ENCODE results near the gene AOX1.

AOX1 gene

DNA sequence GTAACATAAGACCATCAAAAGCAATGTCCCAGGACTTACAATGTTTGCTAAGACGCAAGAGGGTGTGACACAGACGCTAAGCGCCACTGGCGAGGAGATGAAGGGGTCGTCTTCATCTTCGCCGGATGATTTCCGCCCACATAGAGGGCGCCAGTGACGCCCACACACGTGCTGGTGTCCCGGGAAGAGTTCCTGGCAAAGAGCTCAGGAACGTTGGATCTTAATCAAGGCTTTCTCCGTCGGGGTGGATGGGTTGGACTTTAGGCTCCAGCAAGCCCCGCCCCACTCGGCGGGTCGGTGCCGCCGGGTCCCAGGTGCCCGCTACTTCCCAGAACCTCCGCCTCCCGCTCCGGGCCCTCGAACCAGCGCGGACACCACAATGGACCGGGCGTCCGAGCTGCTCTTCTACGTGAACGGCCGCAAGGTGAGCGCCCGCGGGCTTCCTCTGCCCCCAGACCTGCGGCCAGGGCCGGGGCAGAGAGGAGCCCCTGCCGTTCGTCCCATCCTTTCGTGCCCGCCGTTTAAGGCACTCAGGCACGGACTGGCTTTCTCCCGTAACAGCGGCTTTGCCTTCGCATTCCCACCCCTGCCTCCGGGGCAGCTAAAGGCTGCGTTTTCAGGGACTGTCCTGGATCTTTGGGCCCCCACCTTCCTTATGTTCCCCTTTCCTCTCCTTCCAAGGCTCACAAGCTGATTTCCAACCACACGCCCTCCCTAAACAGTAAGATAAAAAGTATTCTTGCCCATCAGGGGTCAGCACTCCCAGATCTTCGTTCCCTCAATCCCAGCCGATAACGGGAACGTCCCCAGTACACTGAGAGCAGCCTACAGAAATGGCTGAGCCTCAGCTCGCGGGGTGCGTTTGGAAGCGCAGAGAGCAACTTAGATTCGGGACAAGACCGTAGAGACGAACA is at the start of gene AOX1:
AOX1 (plus strand) TSS at position 285 of the 914 bp plus-strand sequence; CDS start at position 380, 95 bp downstream.
- TF ChIP-seq GATA2 (IDR thresholded peaks at IDR 0.05; ENCODE audit: low read depth, low read length) (no peak), GATA3 (IDR thresholded peaks at IDR 0.05; ENCODE audit: low read depth, low read length) (no peak)

GRCh38 chr2:200538139-200538538 is 47.7 kb upstream of the AOX1 start:
- TF ChIP-seq GATA2 (IDR thresholded peaks at IDR 0.05; ENCODE audit: low read depth, low read length) (no peak), GATA3 (IDR thresholded peaks at IDR 0.05; ENCODE audit: low read depth, low read length) (no peak)

GRCh38 chr2:200540793-200541192 is 45.0 kb upstream of the AOX1 start:
- no peak for TF ChIP-seq GATA2 (IDR thresholded peaks at IDR 0.05; ENCODE audit: low read depth, low read length)
- TF ChIP-seq GATA3 (IDR thresholded peaks at IDR 0.05; ENCODE audit: low read depth, low read length): no peak

DNA sequence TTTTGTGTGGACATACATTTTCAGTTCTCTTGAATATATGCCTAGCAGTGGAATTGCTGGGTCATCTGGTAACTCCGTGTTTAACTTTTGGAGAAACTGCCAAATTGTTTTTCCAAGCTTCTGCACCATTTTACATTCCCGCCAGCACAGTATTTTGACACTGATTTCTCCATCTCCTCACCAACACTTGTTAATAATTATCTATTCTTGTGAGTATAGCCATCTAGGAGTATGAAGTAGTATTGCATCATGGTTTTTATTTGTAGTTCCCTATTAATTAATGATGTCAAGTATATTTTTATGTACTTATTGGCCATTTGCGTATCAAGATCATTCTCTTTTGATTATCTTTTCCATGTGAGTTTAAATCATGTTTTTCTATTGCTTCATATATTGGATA is 17.9 kb upstream of the AOX1 start:
- TF ChIP-seq GATA3 (IDR thresholded peaks at IDR 0.05; ENCODE audit: low read depth, low read length): no peak
- no peak for TF ChIP-seq GATA2 (IDR thresholded peaks at IDR 0.05; ENCODE audit: low read depth, low read length)

GRCh38 chr2:200575957-200576356 is 9.9 kb upstream of the AOX1 start:
- TF ChIP-seq GATA2 (IDR thresholded peaks at IDR 0.05; ENCODE audit: low read depth, low read length) (no peak), GATA3 (IDR thresholded peaks at IDR 0.05; ENCODE audit: low read depth, low read length) (no peak)

- no peak for TF ChIP-seq GATA3 (IDR thresholded peaks at IDR 0.05; ENCODE audit: low read depth, low read length)
- no peak for TF ChIP-seq GATA2 (IDR thresholded peaks at IDR 0.05; ENCODE audit: low read depth, low read length)
Measured at GRCh38 chr2:200577027-200577426, 8.8 kb upstream of the AOX1 start.

GRCh38 chr2:200578778-200579177 is 7.0 kb upstream of the AOX1 start:
- TF ChIP-seq GATA2 (IDR thresholded peaks at IDR 0.05; ENCODE audit: low read depth, low read length) (no peak), GATA3 (IDR thresholded peaks at IDR 0.05; ENCODE audit: low read depth, low read length) (no peak)

DNA sequence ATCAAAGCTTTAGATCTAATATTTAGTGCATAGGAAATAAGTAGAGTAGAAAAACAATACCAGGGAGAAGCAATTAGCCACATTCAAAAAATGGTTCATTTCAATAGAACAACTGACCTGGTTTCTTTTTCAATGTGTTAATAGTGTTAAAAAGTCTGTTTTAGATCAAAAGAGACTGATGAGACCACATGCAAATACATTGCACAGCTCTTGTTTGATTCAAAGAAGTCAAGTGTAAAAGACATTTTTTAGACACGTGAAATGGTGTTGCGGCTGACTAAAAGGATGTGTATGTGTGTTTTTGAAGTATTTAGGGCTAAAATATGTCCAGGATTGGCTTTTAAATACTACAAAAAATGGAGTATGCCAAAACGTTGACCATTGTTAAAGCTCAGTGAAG is 1.2 kb upstream of the AOX1 start:
- TF ChIP-seq GATA2 (IDR thresholded peaks at IDR 0.05; ENCODE audit: low read depth, low read length) (no peak), GATA3 (IDR thresholded peaks at IDR 0.05; ENCODE audit: low read depth, low read length) (no peak)

DNA sequence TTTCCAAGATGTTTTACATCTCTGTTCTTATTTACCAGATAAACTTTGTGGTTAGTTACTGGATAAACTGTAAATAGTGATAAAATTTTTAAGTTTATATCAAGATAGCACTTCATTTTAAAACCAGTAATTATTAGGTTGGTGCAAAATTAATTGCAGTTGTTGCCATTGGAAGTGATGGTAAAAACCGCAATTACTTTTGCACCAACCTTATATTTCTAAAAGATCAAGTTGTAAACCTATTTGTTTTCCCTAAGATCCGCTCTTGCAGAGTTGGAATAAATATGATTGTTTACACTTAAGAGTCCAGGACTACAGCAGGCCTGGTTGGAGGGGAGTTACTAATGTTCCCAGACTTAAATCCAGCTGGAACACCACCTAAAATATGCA is 479 bp upstream of the AOX1 start:
- TF ChIP-seq GATA2 (IDR thresholded peaks at IDR 0.05; ENCODE audit: low read depth, low read length) (no peak), GATA3 (IDR thresholded peaks at IDR 0.05; ENCODE audit: low read depth, low read length) (no peak)

DNA sequence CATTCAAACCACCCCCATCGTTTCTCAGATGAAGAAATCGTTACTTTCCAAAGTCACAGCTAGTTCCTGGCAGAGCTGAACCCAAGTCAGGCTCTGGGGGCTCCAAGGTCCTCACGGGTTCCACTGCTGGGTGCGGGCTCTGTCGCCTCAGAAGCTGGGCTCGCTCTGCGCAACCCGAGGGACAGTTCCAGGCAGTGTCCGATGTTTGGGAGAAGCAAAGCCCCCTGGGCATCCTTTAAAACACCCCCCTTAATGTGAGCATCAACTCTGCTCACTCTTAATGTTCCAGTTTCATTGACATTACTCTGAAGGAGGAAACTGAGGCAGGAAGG is 796 bp downstream of the AOX1 start:
- TF ChIP-seq GATA2 (IDR thresholded peaks at IDR 0.05; ENCODE audit: low read depth, low read length) (no peak), GATA3 (IDR thresholded peaks at IDR 0.05; ENCODE audit: low read depth, low read length) (no peak)

- TF ChIP-seq GATA3 (IDR thresholded peaks at IDR 0.05; ENCODE audit: low read depth, low read length) (no peak), GATA2 (IDR thresholded peaks at IDR 0.05; ENCODE audit: low read depth, low read length) (no peak)
Measured at GRCh38 chr2:200587007-200587616, 1.3 kb downstream of the AOX1 start.

DNA sequence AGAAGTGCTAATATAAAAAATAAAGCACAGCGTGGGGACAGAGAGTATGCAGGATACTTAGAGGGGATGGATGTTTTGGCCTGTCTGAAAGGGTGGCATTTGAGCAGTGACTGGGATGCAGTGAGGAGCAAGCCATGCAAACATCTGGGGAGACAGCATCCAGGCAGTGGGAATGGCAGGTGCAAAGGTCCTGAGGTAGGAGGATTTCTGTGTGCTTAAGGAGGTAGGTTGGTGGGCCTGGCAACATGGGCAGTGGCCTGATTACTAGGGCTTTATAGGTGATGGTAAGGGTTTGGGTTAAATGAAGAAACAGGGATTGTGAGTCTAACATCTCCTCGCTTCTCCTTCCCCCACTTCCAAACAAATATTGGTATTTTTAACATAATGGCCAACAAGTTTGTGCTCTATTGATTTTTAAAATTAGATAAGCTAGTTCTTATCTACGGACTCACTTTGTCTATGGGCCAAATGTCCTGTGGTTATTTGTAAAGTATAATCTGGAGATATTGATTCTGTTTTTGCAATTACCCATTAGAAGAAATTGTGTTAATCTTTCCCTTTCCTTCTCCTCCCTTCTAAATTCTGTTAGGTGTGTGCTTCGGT is 2.4 kb downstream of the AOX1 start:
- TF ChIP-seq GATA2 (IDR thresholded peaks at IDR 0.05; ENCODE audit: low read depth, low read length): no peak
- no peak for TF ChIP-seq GATA3 (IDR thresholded peaks at IDR 0.05; ENCODE audit: low read depth, low read length)

DNA sequence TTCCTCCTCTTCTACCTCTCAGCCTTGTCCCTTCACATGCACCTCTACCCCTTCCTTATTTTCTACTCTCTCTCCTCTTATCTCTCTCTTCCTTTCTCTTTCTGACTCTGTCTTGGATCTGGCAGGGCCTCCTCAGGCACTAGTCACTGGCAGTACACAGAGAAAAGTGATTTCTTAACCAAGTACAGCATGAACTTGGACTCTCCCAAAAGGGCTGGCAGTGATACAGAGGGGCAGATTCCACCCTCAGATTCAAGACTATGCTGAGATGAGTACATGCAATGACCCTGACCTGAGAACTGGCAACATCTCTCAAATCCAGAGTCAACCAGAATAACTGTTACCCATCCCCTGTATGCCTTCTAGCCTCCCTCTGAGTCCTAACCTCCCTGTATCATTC is 4.3 kb downstream of the AOX1 start:
- TF ChIP-seq GATA2 (IDR thresholded peaks at IDR 0.05; ENCODE audit: low read depth, low read length): no peak
- TF ChIP-seq GATA3 (IDR thresholded peaks at IDR 0.05; ENCODE audit: low read depth, low read length): no peak

GRCh38 chr2:200591308-200591707 is 5.5 kb downstream of the AOX1 start:
- TF ChIP-seq GATA2 (IDR thresholded peaks at IDR 0.05; ENCODE audit: low read depth, low read length): no peak
- TF ChIP-seq GATA3 (IDR thresholded peaks at IDR 0.05; ENCODE audit: low read depth, low read length): no peak
